T-helper 9 cell (primary cell): ENCODE measurements around the gene ANKRD50.

ENCODE experiments used
- DNase-seq: peaks from one replicate; pipeline ENCODE4 v3.0.0-alpha.2; 2020

ANKRD50 gene

DNA sequence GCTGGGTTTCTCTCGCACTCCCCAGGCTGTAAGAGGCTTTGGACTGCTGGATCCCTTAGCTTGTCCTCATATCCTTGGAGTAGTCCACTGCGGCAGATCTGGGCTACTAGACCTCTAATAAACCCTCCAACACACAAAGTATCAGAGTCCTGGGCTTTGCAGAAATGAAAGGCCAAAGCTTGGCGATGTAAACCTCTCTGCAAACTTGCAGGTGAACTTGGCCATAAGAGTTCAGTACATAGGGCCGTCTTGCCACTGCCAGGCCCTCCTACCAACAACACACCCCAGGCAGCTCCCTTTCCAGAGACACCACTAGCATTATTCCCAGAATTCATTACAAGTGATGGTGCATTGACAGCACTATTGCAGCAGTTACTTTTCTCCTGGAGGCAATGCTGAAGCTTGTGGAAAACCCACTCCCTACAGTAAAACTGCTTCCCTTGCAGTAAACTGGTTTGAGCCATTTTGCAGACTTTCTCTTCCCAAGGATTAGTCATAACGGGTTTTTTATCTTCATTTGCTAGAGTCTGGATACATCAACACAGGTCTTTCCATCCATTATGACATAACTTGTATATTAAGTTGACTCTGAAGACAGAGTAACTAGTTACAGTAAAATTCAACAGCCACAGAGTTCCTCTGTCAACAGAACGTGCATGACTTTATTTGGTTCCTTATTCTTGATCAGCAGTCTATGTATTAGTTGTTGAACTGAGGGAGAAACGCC lies 2.4 kb downstream of the ANKRD50 start:
- DNase-seq, result no peak

DNA sequence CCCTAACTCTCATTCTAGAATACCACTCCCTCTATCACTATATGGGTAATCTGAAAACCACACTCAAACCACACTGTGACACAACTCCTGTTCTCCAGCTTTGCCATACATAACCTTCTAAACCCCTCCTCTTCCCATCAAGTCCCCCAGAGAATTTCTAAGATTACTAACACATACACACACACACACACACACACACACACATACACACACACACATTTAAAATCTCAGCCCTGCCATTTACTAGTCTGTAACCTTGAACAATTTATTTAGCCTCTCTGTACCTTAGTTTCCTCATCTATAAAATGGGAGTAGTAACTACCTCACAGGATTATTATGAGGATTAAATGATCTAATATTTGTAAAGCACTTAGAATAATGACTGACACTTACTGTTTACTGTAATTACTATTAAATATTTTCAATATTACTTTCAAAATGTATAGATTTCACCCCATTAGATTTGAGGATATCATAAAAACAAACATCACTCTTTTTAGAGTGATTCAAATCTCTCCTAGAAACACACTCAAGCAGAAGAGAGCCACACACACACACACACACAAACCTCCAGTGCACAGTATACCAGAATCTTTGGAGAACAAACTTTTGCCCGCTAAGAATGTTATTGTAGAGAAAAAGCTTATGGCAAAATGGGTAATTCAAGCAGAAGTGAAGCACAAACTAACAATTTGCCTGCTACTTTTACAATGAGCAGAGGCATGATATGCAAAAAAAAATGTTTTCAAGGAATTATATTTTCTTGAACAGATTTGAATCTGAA lies 3.8 kb downstream of the ANKRD50 start:
- no peak for DNase-seq

DNA sequence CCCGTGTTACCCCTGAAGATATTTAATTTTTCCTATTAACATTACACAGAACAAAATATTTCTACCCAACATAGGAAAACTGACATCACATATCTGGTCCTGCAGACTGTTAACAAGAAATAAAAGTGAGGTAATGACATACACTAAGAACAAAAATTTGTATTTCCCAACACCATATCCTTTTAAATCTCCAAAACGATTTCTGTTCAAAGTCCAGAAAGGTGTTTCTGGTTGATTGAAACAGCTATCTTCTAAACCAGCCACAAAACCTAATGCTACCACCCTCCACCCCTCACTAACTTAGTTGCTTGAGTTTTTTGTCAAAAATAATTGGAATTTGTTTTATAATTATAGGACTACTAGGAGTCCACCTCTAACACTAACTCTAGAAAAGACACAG lies 7.1 kb downstream of the ANKRD50 start:
- no peak for DNase-seq

DNA sequence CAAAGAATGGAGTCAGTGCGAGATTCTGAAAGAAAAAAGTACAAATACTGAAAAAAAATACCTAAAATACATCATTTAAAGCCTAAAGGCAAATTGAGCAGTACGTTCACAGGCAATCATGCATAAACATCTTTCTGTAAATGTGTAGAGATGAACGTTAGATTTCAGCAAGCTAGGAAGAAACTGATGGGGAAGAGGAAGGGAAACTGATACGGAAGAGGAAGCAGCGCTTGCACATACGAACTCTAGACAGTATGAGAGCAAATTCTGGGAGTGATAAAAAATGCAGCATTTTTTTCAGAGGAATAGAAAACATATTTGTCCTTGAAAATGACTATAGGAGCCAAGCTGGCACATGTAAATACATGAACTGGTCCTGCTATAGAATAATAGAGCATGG lies 9.4 kb downstream of the ANKRD50 start:
- DNase-seq, result no peak

DNA sequence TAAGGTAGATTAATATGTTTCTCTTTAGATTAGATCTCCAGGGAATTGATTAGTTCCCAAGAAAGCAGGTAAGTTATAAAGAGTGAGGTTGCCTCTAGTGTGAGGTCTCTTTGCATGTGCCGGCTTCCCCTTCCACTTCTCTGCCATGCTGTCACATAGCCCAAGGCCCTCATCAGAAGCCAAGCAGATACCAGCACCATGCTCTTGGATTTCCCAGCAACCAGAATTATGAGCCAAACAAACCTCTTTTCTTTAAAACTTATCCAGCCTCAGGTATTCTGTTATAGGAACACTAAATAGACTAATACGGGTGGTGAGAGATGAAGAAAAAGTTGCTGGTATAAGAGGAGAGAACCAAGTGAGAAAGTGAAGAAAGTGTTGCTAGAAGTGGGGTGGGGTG lies 15.1 kb downstream of the ANKRD50 start:
- no peak for DNase-seq

DNA sequence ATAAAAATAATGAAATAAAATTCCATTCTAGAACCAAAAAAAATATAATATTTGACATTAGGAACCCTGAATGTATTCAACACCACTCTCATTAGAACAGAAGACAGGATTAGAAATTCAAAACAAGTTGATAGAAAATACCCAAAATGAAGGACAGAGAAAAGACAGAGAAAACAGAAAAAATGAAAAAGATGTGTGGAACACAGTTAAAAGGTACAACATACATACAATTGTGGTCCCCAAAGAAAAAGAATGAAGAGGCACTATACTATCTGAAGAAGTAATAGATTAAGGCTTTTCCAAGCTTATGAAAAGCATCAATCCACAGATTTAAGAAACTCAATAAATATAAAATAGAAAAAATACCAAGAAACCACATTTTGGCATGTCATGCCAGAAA lies 16.4 kb downstream of the ANKRD50 start:
- DNase-seq, result no peak

DNA sequence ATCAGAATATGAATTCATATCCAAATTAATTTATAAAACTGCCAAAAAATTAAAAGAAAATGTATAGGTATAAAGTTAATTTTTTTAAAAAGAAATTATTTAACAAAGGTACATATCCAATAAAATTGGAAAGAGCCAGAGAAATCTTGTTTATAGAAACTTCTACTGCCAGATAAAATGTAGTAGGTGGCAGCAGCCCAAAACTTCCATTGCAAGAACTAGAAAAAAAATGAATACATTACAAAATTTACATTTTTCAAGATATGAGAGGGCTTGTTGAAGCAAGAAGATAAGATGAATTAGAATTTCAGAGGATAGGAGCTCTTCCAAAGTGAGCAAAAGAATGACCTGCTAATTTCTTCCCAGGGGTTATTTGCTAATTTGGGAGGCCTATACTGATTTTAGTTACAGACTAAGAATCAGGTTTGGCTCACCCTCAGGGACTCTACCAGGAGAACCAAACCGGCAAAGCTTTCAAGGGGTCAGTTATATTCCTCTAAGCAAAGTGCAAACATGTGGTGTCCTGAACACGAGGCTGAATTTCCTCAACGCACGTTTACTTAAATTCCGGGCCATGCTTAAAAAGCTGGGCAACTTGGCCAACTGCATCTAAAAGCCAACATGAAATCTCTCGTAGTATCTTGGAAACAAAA lies 17.5 kb downstream of the ANKRD50 start:
- DNase-seq, result no peak

DNA sequence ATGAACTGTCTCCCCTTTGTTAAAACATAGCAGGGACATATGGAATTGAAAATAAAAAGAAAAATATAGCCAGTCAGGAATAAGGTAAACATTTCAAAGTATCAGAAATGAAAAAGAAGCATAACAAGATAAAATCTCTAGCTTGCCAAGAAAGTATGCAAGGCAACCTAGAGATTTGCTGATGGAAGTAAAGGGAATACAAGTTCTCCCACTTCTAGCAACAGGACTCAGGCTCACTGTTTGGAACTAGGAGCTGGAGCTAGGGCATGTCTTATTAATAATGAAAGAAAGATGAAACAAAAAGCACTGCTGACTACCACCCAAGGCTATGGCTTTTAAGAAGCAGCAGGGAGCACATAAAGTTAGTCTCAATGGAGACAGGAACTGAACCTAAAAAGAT lies 18.2 kb downstream of the ANKRD50 start:
- no peak for DNase-seq

DNA sequence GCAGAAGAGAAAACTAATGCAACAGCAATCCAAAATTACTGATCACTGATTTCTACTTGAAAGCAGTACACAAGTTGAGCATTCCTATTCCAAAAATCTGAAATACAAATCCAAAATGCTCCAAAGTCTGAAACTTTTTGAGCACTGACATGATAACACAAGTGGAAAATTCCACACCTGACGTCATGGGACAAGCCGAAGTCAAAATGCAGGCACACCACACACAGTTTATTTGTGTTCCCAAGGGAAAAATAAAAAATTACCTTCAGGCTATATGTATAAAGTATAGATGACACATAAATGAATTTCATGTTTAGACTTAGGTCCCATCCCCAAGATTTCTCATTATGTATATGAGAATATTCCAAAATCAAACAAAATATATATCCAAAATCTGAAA lies 20.7 kb downstream of the ANKRD50 start:
- no peak for DNase-seq

DNA sequence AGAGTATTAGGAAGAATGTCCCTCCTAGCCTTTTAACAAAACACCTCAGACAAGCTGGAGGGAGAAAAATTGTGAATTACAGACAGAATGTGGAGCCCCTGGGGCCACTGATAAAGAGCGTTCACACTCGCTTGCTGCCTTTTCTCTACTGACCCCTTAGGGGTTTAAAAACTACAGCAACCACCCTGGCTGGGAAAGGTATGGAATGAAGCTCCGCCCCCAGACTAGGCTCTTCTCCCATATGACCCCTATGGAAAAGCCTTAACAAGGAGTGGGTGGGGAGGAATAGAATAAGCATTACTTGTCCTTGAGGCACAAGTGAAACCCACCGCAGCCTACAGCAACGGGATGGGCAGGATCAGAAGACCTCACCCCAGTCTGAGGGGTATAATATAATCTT lies 26.3 kb downstream of the ANKRD50 start:
- no peak for DNase-seq

DNA sequence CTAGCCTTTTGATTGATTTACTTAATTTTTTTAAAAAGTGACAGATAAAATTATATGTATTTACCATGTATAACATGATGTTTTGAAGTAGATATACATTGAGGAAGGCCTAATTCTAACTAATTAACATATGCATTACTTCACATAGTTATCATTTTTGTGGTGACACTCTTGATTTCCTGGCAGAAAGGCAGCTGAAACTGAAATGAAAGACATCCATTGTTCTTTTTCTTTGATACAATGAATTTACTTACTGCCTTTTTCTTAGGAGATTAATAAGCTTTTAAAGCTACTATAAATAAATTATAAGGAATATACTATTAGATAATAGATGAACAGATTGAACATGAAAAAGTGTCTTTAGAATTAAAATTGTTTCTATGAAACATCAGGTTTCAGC lies 26.7 kb downstream of the ANKRD50 start:
- no peak for DNase-seq

DNA sequence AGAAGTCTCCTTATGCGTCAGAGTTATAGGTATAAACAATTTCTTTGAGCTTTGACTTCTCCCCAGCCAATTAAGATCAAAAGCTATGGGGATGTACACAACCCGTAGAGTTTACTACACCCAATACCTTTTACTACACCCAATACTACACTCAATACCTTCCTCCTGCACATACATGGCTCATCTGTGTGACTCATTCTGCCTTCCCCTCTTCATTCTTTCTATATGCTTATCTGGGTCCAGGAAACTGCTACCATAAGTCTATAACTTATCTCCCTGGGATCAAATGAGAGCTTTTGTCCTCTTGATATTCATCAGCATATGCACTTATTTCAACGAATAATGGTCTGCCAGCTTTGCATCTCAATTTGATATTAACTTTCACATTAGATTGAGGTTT lies 28.2 kb downstream of the ANKRD50 start:
- DNase-seq, result no peak

DNA sequence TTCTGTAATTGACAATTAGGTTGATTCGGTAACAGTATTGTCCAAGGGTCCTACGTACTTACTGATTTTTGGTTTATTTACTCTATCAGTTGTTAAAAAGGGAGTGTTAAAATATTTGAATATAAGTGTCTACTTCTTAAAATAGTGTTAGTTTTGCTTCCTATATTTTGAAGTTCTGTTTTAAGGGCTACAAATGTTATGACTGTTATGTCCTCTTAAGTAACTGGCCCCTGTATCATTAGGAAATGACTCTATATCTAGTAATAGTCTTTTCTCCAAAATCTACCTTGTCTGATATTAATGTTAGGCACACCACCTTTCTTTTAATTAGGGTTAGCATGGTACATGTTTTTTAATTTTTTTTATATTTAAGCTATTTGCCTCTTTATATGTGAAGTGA lies 30.1 kb downstream of the ANKRD50 start:
- DNase-seq, result no peak

DNA sequence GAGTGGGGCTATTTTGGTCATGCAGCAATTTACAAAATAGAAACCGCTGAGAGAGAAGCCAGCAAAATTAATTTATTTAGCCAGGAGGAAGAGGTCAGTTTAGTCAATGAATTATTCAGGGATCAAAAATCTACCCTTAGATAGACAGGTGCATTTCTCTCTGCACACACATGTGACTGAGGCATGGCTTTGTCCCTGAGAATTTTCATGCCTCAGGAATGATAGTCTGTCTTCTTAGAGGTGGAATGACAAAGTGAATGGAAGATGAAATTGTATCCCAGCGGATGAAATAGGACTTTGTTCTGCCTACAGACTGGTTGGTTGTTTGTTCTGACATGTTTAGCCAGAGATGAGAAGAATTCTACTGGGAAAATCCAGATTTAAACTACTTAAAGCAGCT lies 46.0 kb downstream of the ANKRD50 start:
- DNase-seq, result no peak

DNA sequence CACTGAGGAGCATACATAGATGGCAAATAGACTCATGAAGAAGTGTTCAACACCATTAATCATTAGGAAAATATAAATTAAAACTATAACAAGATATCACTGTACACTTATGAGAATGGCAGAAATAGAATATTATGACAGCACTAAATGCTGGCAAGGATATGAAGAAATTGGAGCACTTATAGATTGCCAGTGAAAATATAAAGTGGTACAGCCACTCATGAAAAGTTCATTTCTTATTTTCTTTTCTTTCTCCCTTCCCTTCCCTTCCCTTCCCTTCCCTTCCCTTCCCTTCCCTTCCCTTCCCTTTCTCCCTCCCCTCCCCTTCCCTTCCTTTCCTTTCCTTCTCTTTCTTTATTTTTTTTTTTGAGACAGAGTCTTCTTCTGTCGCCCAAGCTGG lies 53.7 kb downstream of the ANKRD50 start:
- DNase-seq, result no peak

DNA sequence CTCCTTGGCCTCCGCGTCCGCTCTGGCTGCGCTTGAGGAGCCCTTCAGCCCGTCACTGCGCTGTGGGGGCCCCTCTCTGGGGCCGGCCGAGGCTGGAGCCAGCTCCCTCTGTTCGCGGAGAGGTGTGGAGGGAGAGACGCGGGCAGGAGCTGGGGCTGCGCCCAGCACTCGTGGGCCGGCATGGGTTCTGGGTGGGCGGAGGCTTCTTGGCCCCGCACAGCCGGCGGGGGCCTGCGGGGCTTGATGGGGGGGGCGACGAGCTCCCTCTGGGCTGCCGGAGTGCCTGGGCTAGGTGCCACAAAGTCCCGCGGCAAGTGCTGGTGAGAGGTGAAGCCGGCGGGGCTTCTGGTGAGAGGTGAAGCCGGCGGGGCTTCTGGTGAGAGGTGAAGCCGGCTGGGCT lies 61.9 kb downstream of the ANKRD50 start:
- no peak for DNase-seq

DNA sequence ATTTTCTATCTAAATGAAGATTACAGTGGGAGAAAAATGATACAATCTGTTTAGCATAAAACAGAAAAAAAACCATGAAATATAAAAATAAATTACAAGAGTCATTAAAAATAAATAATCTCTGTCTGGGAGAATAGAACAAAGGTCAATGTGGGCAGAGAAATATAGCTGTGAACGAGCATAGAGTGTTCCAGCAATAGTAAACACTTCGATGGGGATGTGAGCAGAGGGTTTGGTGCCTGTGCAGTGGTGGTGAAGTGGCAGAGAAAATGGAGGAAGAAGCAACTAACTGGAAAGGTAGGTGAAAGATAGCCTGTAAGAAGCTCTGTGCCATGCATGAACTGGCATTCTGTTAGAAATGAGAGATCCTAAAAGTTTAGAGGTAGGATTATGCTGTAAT lies 64.9 kb downstream of the ANKRD50 start:
- DNase-seq, result no peak

DNA sequence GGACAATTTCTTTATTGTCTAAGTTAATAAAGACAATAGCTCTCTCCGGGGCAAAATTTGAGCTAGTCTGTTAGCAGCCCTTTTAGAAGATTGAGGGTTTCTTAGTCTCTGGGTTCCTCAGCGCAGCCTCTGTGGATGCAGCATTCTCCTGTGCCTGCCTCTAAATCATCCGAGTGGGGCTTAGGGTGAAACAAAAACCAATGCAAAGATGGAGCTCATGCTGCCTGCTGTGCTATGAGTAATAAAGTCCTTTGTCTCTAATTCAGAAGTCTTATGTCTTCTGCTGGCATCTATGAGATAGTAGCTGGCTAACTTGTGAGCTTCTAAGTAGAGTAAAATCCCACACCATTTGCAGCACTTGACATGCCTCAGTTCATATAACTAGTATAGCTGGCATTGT lies 67.9 kb downstream of the ANKRD50 start:
- no peak for DNase-seq

DNA sequence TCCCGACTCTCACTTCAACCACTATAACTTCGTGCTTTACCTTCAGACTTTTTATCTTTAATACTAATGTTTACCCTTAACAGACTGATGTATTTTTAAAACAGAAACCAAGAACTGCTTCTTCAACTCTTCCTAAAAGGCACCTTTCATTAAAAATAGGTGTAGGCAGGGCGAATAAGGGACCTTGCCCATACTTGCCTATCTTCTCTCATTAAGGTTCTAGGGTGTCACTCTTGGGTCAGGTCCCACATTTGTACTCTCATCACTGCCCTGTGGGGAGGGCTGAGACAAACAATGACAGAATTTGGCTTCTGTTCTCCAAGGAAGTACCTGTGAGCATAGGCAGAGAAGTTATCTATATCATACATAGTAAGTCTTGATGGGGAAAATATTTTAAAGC lies 69.7 kb downstream of the ANKRD50 start:
- DNase-seq, result no peak

DNA sequence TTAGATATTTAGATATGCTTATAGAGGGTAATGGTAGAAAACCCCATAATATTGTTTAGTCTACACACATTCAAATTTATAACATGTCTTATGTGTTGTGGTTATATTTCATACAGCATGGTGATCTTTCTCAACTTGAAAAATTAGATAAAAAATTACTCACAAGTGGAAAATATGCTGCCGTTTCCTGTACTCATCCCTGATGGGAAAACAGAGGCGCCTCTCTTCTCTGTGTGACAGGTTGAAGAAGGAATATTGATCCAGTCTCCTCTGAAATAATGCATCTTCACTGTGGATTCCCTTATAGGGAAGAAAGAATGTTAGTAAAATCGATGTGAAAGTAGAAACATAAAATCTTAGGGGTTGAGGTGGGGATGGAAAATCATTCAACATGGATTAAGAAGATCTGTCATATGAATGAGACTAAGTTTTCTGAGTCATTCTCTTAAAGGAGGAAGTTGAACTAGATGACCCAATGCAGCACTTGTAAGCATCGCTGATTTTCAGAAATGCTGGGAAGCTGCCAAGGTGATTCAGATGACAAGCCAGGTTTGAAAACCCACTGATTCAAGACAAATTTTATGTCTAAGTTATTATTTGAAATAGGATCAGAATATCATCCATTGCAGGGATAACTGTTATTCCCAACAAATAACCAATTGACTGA lies 70.7 kb downstream of the ANKRD50 start:
- no peak for DNase-seq

DNA sequence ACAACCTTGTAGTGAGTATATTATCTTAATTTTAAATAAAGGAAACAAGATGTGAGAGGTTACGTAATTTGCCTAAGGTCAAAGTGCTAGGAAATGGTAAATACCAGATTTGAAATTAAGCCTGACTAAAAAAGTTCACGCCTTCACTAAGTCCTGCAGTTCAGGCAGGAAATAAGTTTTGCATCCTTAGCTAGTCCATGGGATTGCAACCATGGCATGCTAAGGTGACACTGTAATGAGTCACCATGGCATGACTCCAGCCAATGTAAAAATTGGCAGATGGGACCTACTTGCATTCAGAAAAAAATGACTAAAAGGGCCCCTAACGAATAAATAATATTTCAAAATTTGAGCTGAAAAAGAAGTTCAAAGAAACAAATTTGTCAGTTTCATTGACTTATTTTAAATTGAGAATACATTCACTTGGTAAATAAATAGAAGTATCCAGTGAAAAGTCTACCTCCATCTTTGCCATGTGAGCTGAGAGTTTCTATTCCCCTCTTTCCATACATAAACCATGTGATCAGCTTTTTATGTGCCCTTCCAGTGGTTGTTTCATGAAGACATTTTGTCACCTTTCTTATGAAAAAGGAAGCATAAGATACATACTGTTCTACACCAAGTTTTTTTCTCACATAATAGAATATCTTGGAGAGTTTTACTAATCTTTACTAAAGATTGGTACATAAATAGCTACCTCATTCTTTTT lies 72.4 kb downstream of the ANKRD50 start:
- DNase-seq, result no peak

DNA sequence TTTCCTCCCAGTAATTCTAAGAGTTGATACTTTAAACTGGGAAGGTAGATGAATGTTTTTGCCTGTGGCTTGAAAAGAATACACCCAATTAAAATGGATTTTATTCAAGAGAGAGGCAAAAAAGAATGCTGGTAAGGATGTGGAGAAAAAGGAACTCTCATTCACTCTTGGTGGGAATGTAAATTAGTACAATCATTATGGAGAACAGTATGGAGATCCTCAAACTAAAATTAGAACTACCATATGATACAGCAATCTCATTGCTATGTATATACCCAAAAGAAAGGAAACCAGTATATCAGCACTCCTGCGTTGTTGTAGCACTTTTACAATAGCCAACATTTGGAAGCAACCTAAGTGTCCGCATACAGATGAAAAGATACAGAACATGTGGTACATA lies 75.2 kb downstream of the ANKRD50 start:
- no peak for DNase-seq

DNA sequence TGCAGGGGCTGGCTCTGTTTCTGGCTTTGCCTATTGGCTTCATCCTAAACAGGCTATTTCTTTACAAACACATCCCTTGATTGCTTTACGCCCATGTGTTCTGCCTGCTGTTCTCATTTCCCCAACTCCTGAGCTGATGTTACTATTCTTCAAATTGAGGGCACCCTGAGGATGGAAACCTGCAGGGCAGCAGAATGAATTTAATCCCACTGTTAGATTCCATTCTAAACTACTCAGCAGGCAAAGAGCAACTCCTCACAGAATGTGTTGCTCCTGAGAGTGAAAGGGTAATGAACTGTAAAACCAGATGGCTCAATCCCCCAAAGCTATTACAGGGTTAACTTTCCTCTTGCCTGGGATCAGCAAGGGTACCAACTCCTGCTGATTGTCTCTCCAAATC lies 75.7 kb downstream of the ANKRD50 start:
- DNase-seq, result no peak
